ENCODE data around the gene CBLB.

DNA sequence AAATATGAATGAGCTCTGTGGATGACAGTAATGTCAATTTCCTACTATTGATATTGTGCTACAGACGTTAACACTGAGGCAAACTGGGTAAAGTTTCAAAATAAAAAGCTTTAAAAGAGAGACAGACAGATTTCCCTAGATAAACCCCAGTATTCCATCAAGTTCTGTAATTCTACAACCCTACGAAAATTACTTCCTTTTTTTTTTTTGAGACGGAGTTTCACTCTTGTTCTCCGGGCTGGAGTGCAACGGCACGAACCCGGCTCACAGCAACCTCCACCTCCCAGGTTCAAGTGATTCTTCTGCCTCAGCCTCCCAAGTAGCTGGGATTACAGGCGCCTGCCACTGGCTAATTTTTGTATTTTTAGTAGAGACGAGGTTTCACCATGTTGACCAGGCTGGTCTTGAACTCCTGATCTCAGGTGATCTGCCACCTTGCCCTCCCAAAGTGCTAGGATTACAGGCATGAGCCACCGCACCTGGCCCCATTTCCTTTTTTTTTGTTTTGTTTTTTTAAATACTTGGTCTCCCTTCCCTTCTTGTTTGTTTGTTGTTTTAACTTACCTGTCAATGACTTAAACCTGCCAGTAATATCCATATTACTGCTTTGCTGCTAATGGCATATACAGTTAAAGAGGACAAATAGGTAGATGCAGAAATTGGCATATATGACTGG, 57.2 kb downstream of the CBLB start:
- TF ChIP-seq CTCF (tag by site-specific recombination; IDR thresholded peaks at IDR 0.05) (no peak), YY1 (tag by site-specific recombination; IDR thresholded peaks at IDR 0.05) (no peak), ZNF549 (tag by site-specific recombination; IDR thresholded peaks at IDR 0.05) (no peak), SP2 (tag by site-specific recombination; IDR thresholded peaks at IDR 0.05) (no peak), ZNF530 (tag by site-specific recombination; IDR thresholded peaks at IDR 0.05; ENCODE audit: low read depth) (no peak), ZNF830 (tag by site-specific recombination; IDR thresholded peaks at IDR 0.05; ENCODE audit: low read depth) (no peak), ZNF398 (tag by site-specific recombination; IDR thresholded peaks at IDR 0.05) (no peak), BCL11A (tag by site-specific recombination; IDR thresholded peaks at IDR 0.05; ENCODE audit: low read depth) (no peak), KLF1 (tag by site-specific recombination; IDR thresholded peaks at IDR 0.05) (no peak), TSHZ1 (tag by site-specific recombination; IDR thresholded peaks at IDR 0.05; ENCODE audit: borderline replicate concordance) (no peak)
- TF ChIP-seq, protein P1, sequence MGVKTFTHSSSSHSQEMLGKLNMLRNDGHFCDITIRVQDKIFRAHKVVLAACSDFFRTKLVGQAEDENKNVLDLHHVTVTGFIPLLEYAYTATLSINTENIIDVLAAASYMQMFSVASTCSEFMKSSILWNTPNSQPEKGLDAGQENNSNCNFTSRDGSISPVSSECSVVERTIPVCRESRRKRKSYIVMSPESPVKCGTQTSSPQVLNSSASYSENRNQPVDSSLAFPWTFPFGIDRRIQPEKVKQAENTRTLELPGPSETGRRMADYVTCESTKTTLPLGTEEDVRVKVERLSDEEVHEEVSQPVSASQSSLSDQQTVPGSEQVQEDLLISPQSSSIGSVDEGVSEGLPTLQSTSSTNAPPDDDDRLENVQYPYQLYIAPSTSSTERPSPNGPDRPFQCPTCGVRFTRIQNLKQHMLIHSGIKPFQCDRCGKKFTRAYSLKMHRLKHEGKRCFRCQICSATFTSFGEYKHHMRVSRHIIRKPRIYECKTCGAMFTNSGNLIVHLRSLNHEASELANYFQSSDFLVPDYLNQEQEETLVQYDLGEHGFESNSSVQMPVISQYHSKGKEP (tag by site-specific recombination; IDR thresholded peaks at IDR 0.05), result no peak

All from HEK293 (cell line).